NT2/D1 (cell line): ENCODE measurements around the gene TNFRSF1A.

Experiments used
- SUZ12 ChIP-seq: IDR thresholded peaks from 2 replicates; pipeline ENCODE4 v1.6.1; 2011; ENCODE audit not compliant: insufficient read length, insufficient read depth; ENCODE audit errors: extremely low read depth
- YY1 ChIP-seq: IDR thresholded peaks from 2 replicates; pipeline ENCODE4 v1.6.1; 2011; ENCODE audit not compliant: insufficient read length, insufficient read depth

DNA sequence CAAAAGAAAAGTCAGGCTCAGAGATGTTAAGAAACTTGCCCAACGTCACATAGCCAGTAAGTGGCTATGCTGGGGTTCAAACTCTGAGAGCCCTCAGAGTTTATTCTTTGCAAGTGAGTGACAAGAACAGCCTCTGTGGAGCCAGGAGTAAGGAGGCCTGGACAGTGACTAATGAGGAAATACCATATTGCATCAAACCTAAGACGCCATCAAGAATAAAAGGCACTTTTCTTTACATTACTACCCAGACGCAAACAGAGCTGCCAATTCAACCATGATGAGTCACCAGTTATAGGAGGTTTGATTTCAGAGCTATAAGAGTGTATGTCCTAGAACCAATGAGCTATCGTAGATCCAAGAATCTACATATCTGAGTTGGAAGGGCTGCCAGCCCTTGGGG is 9.4 kb downstream of the TNFRSF1A start:
- TF ChIP-seq YY1 (no peak), SUZ12 (no peak)
